Smooth muscle cell (in vitro differentiated cells): Measurements from ENCODE around the gene GSTA1. TPM values are rescaled to one million over a fixed set of nuclear protein-coding genes. Genes with fewer than 3 reads are reported as not detected.
A peak's percentile ranks its signal among the peaks of the same experiment; 100 is the strongest.
"Not testable (repeated sequence)": the region's sequence is repeated elsewhere in the genome, so short reads cannot be mapped to it uniquely, and the experiment has no call there.

Experiments used
- DNase-seq: peaks from one replicate; lab custom pipeline; 2025; ENCODE audit not compliant: unreplicated experiment; lab: John Stamatoyannopoulos, UW
- H2AFZ ChIP-seq: fragments of 200-600 bp; sonication (generic); 2 replicates; pipeline ENCODE4 v1.6.0; 2016; ENCODE audit warnings: antibody characterized with exemption, low read depth, mild to moderate bottlenecking
- H3F3A ChIP-seq: fragments of 200-600 bp; sonication (generic); 2 replicates; pipeline ENCODE4 v1.6.0; 2017; ENCODE audit warnings: antibody characterized with exemption, low read depth
- H3K27ac ChIP-seq: fragments of 200-600 bp; sonication (generic); 2 replicates; pipeline ENCODE4 v1.5.1; 2016; ENCODE audit warnings: low read depth, mild to moderate bottlenecking
- H3K27me3 ChIP-seq: fragments of 200-600 bp; sonication (generic); 2 replicates; pipeline ENCODE4 v1.6.1; 2016; ENCODE audit warnings: low read depth, mild to moderate bottlenecking
- H3K36me3 ChIP-seq: fragments of 200-600 bp; sonication (generic); 2 replicates; pipeline ENCODE4 v1.5.1; 2016; ENCODE audit warnings: low read depth
- H3K4me1 ChIP-seq: fragments of 200-600 bp; sonication (generic); 2 replicates; pipeline ENCODE4 v1.5.1; 2016; ENCODE audit warnings: low read depth
- H3K4me2 ChIP-seq: fragments of 200-600 bp; sonication (generic); 2 replicates; pipeline ENCODE4 v1.6.0; 2016; ENCODE audit warnings: mild to moderate bottlenecking
- H3K4me3 ChIP-seq: fragments of 200-600 bp; sonication (generic); 2 replicates; pipeline ENCODE4 v1.5.1; 2016; ENCODE audit warnings: mild to moderate bottlenecking
- H3K79me2 ChIP-seq: fragments of 200-600 bp; sonication (generic); 2 replicates; pipeline ENCODE4 v1.6.0; 2016; ENCODE audit warnings: low read depth, mild to moderate bottlenecking
- H3K9ac ChIP-seq: fragments of 200-600 bp; sonication (generic); 2 replicates; pipeline ENCODE4 v1.6.0; 2016; ENCODE audit warnings: low read depth
- H3K9me3 ChIP-seq: fragments of 200-600 bp; sonication (generic); replicated peaks from 2 replicates; pipeline ENCODE4 v1.5.1; 2016; ENCODE audit warnings: low read depth
- H4K20me1 ChIP-seq: fragments of 200-600 bp; sonication (generic); 2 replicates; pipeline ENCODE4 v1.6.0; 2016; ENCODE audit warnings: low read depth
- CTCF ChIP-seq: fragments of 200-600 bp; sonication (generic); IDR thresholded peaks from 2 replicates; pipeline ENCODE4 v1.5.1; 2017; ENCODE audit warnings: borderline replicate concordance, mild to moderate bottlenecking, antibody characterized with exemption; ENCODE audit not compliant: insufficient read depth, poor library complexity, severe bottlenecking
- WGBS: methylation state at CpG from one replicate; pipeline ENCODE4 v1.1.7; 2016; ENCODE audit warnings: low lambda C conversion rate; 5-methylcytosine and 5-hydroxymethylcytosine counted together
- polyA plus RNA-seq: library from polyadenylated mRNA; unstranded; fragments of >200 nt; fragmentation: Nextera tagmentation; extraction: Ambion mirVana; gene quantifications from 2 replicates; pipeline ENCODE4 v1.2.1, GENCODE V29; 2016
- total RNA-seq: library from RNA; depleted of rRNA; stranded (reverse); fragments of >200 nt; gene quantifications from 2 replicates; pipeline ENCODE4 v1.2.3, GENCODE V29; 2014

Gene GSTA1
- total and polyA plus RNA-seq, 2 experiments from 2014 or later: 2.2 to 4.0 TPM

DNA sequence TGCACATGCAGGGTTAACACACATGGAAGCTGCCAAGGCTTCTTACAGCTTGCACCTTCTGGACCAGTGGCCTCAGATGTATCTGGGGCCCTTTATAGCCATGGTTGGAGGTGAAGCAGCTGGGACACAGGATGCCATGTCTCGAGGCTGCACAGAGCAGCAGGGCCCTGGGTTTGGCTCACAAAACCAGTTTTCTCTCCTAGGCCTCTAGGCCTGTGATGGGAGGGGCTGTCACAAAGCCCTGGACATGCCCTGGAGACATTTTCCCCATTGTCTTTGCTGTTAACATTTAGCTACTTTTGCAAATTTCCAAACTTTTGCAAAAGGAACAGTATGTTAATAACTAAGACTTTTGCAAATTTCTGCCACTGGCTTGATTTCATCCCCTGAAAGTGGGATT lies 18.2 kb upstream of the GSTA1 start:
- WGBS: 63% methylated on average over 1 of the region's 1 CpG
- Histone ChIP-seq H3K79me2 (no peaks in the 10 kb centered on the region), H3K27ac (no peak overlapping the region), H3K9ac (no peak overlapping the region), H3K4me3 (no peak overlapping the region), H3F3A (no peaks in the 10 kb centered on the region), H3K36me3 (no peaks in the 10 kb centered on the region), H3K27me3 (no peaks in the 10 kb centered on the region), H3K9me3 (no peaks in the 10 kb centered on the region), H4K20me1 (no peaks in the 10 kb centered on the region), H3K4me2 (no peak overlapping the region), H2AFZ (no peak overlapping the region), H3K4me1 (no peaks in the 10 kb centered on the region)
- TF ChIP-seq CTCF: no peak
- no peak for DNase-seq

DNA sequence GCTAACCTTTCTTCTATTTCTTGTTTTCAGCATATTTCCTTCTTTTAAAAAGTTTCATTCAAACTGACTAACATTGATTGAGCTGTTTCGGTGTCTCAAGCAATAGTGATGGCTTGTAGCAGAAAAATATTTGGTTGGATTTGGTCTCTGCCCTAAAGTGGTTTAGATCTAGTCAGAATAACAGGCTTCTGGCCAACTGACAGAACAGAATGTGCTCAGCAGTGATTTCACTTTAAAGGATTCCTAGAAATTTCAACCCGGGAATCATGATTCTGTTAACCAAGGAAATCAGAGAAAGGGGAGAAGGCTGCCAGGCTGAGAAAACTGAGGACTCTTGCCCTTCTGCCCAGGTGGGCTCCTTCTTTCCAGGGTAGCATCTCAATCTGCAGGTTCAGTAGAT lies 16.6 kb upstream of the GSTA1 start:
- Histone ChIP-seq H3K4me3 (no peak overlapping the region), H2AFZ (no peak overlapping the region), H3K9ac (no peak overlapping the region), H3K27me3 (no peaks in the 10 kb centered on the region), H3K4me2 (no peak overlapping the region), H3K27ac (no peak overlapping the region), H4K20me1 (no peaks in the 10 kb centered on the region), H3K79me2 (no peaks in the 10 kb centered on the region), H3K4me1 (no peaks in the 10 kb centered on the region), H3F3A (no peaks in the 10 kb centered on the region), H3K36me3 (no peaks in the 10 kb centered on the region), H3K9me3 (no peaks in the 10 kb centered on the region)
- WGBS: 73% methylated on average over 2 of the region's 2 CpGs
- no peak for TF ChIP-seq CTCF
- DNase-seq: no peak

GRCh38 chr6:52815167-52816092 lies 11.8 kb upstream of the GSTA1 start:
- no peaks in the 10 kb centered on the region for H4K20me1 ChIP-seq
- H3K4me1 ChIP-seq: no peaks in the 10 kb centered on the region
- no peaks in the 10 kb centered on the region for H3F3A ChIP-seq
- WGBS: 43% methylated on average over 15 of the region's 15 CpGs
- H3K27ac ChIP-seq: no peak overlapping the region
- no peak overlapping the region for H3K4me2 ChIP-seq
- no peaks in the 10 kb centered on the region for H3K9me3 ChIP-seq
- H3K4me3 ChIP-seq: no peak overlapping the region
- peak; percentile 65 for TF ChIP-seq CTCF
- DNase-seq: no peak
- peak overlapping the region; percentile 31 for H2AFZ ChIP-seq
- no peaks in the 10 kb centered on the region for H3K79me2 ChIP-seq
- H3K9ac ChIP-seq: no peak overlapping the region
- no peaks in the 10 kb centered on the region for H3K36me3 ChIP-seq
- H3K27me3 ChIP-seq: no peaks in the 10 kb centered on the region

DNA sequence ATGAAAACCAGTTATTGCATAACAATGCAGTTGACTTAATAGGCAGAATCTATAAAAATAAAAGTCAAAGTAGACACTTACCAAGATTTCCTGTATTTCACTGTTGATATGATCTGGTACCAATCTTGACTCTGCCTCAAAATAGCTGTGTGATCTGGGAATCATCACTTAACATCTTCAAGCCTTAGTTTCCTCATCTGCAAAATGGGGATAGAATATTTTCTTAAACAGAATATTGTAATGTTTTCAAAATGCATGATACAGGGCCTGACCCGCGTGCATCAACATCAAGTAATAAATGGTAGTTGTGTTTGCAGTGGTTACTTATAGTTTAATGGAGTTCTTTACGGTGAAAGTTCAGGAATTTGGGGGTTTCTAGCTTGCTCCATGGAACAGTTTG lies 10.9 kb upstream of the GSTA1 start:
- 83% methylated on average over 3 of the region's 3 CpGs for WGBS
- not testable (repeated sequence) for H3K4me3 ChIP-seq, H3K27me3 ChIP-seq, H3K4me2 ChIP-seq, H4K20me1 ChIP-seq, H3F3A ChIP-seq, H3K9ac ChIP-seq, H3K79me2 ChIP-seq, DNase-seq, H3K9me3 ChIP-seq, H3K27ac ChIP-seq, H2AFZ ChIP-seq, H3K4me1 ChIP-seq, H3K36me3 ChIP-seq

- not testable (repeated sequence) for H3K79me2 ChIP-seq, H3K27ac ChIP-seq, DNase-seq, H3K27me3 ChIP-seq, H4K20me1 ChIP-seq, H3K9me3 ChIP-seq, H3K4me3 ChIP-seq, H3K36me3 ChIP-seq, H3K4me2 ChIP-seq, H2AFZ ChIP-seq, H3K9ac ChIP-seq, H3F3A ChIP-seq, H3K4me1 ChIP-seq
- 15% methylated on average over 4 of the region's 4 CpGs for WGBS
These were observed 6.2 kb upstream of the GSTA1 start for GRCh38 chr6:52809777-52810176.
